ENCODE measurements around the gene USP21. TPM values are rescaled to one million over a fixed set of nuclear protein-coding genes. Genes with fewer than 3 reads are reported as not detected.

USP21 gene
- total RNA-seq, 3 donors from 2014 or later = 20.1 to 35.4 (median 29.5) TPM

- no peaks in the 10 kb centered on the region for H3K4me1 ChIP-seq (ENCODE audit: low read depth)
- H3K9me3 ChIP-seq = no peaks in the 10 kb centered on the region
- intact Hi-C loops (cut with DNase I, micrococcal nuclease) = no loop called here
- no peak overlapping the region for H3K4me3 ChIP-seq
- H3K36me3 ChIP-seq (ENCODE audit: low read depth) = no peaks in the 10 kb centered on the region
- peak; percentile 30 for ATAC-seq
- peak; percentile 10 for TF ChIP-seq CTCF (IDR thresholded peaks at IDR 0.05)
- peak in 1 of 3 donors; percentile 80 for DNase-seq
Observed at GRCh38 chr1:161139766-161140165, 19.5 kb upstream of the USP21 start.

GRCh38 chr1:161140755-161141400 lies 18.4 kb upstream of the USP21 start:
- DNase-seq (no peak), ATAC-seq (no peak)
- Histone ChIP-seq H3K9me3 (no peaks in the 10 kb centered on the region), H3K4me3 (no peak overlapping the region), H3K4me1 (ENCODE audit: low read depth) (no peaks in the 10 kb centered on the region), H3K36me3 (ENCODE audit: low read depth) (no peaks in the 10 kb centered on the region)
- no peak for TF ChIP-seq CTCF (IDR thresholded peaks at IDR 0.05)
- intact Hi-C loops (cut with DNase I, micrococcal nuclease) = no loop called here

GRCh38 chr1:161145832-161146231 lies 13.5 kb upstream of the USP21 start:
- H3K4me1 ChIP-seq (ENCODE audit: low read depth) = no peaks in the 10 kb centered on the region
- H3K4me3 ChIP-seq = no peak overlapping the region
- H3K9me3 ChIP-seq = no peaks in the 10 kb centered on the region
- intact Hi-C loops (cut with DNase I, micrococcal nuclease) = no loop called here
- no peak for ATAC-seq
- no peak for TF ChIP-seq CTCF (IDR thresholded peaks at IDR 0.05)
- DNase-seq = no peak
- no peaks in the 10 kb centered on the region for H3K36me3 ChIP-seq (ENCODE audit: low read depth)

- intact Hi-C loops (cut with DNase I, micrococcal nuclease) = no loop called here
- Histone ChIP-seq H3K4me1 (ENCODE audit: low read depth) (peaks cover 14% of the 10 kb centered on the region), H3K9me3 (no peaks in the 10 kb centered on the region), H3K36me3 (ENCODE audit: low read depth) (no peaks in the 10 kb centered on the region), H3K4me3 (peak overlapping the region; percentile 65)
- DNase-seq = peak in 1 of 3 donors; percentile 15
- ATAC-seq = no peak
- TF ChIP-seq CTCF (IDR thresholded peaks at IDR 0.05) = no peak
Observed at GRCh38 chr1:161153176-161153575, 6.1 kb upstream of the USP21 start.

GRCh38 chr1:161153682-161154337 lies 5.5 kb upstream of the USP21 start, which contains the start of gene UFC1:
TSS of gene UFC1 (plus strand) at chr1:161153978. CDS start at chr1:161153998, 20 bp downstream.
- Histone ChIP-seq H3K4me3 (peak within 1 kb of the TSS; percentile 65), H3K36me3 (ENCODE audit: low read depth) (no peaks in the 10 kb centered on the region), H3K9me3 (no peaks in the 10 kb centered on the region), H3K4me1 (ENCODE audit: low read depth) (peaks cover 16% of the 10 kb centered on the region)
- TF ChIP-seq CTCF (IDR thresholded peaks at IDR 0.05) = no peak
- peak; percentile 96 for ATAC-seq
- peak; percentile 81 to 87 (median 85) for DNase-seq
- intact Hi-C loops (cut with DNase I, micrococcal nuclease) = no loop called here

All from mucosa of descending colon (tissue), 3 donors.